Measurements from ENCODE around the gene CCDC141.
"Not testable (repeated sequence)": the region's sequence is repeated elsewhere in the genome, so short reads cannot be mapped to it uniquely, and the experiment has no call there.

The CCDC141 gene, protein sequence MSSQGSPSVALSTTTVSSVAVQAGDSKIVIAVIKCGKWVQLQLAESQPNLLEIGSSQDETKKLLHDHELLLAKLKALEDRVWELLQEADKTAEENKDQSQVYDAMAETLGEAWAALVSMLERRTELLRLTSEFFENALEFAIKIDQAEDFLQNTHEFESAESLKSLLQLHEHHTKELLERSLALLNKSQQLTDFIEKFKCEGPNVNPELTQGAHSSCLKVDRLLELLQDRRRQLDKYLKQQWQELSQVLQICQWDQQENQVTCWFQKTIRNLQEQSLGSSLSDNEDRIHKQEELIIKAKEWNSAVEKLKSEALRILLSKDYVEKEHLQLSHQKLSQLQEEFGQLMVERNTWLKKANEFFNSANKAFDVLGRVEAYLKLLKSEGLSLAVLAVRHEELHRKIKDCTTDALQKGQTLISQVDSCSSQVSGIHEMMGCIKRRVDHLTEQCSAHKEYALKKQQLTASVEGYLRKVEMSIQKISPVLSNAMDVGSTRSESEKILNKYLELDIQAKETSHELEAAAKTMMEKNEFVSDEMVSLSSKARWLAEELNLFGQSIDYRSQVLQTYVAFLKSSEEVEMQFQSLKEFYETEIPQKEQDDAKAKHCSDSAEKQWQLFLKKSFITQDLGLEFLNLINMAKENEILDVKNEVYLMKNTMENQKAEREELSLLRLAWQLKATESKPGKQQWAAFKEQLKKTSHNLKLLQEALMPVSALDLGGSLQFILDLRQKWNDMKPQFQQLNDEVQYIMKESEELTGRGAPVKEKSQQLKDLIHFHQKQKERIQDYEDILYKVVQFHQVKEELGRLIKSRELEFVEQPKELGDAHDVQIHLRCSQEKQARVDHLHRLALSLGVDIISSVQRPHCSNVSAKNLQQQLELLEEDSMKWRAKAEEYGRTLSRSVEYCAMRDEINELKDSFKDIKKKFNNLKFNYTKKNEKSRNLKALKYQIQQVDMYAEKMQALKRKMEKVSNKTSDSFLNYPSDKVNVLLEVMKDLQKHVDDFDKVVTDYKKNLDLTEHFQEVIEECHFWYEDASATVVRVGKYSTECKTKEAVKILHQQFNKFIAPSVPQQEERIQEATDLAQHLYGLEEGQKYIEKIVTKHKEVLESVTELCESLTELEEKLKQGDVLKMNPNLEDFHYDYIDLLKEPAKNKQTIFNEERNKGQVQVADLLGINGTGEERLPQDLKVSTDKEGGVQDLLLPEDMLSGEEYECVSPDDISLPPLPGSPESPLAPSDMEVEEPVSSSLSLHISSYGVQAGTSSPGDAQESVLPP (N-terminal part only)

DNA sequence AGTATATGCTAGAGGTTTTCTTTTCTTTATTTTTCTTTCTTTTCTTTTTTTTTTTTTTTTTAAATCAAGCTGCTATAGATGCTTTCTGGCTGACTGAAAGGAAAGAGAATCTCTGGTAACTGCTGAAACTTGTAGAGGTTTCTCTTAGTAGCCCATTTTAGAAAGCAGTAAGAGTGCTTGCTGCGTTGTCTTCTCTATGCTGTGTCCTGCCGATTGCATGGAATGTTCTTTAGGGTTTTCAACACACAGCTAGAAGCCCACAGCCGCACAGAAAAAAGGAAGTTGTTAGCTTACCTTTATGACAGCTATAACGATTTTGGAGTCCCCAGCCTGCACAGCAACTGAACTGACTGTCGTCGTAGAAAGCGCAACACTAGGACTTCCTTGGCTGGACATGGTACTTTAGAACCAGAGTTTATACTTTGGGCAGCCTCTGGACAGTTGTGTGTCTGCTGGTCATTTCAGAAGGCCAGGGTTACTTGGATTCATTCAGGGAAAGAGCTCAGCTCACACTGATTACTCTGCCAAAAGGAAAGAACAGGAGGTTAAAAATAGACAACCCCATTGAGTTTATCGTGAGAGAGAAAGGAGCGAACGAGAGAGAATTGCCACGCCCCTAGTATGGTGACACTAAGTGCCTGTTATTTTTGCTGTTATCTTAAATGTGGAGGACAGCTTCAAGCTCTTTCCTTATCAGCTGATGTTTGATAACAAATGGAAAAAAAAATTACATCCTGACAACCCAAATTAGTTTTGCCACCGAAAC lies at the start of gene CCDC141:
Gene CCDC141 (minus strand): TSS at position 592 of the 766 bp plus-strand sequence. CDS start 196 bp downstream, at position 396.
- no peak for DNase-seq (ENCODE audit: low read depth in 3 of 3)

DNA sequence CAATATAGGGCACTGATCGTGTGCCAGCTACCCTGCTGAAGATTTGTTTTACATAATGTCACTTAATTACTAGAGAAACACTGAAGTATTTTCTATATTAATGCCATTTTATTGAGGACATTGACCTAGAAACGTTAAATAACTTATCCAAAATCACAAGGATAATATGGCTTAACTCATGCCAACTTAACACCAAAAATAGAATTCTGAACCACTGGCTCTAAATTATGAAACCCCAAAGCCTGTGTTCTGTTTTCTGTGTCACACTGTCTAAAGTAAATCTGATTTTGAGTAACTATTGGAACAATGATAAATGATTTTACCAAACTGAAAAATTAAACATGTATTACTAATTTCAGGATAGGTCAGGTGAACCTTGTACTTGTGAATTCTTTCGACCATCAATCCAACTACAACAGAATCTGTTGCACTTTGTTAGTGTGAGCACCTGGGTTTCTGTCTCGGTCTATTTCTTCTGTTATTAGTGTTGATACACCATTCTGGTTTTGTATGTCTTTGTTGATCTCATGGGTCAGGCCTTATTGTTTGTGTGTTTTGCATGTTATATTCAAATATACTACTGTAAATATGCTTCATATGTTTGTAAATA lies 48.2 kb upstream of the CCDC141 start:
- no peak for DNase-seq (ENCODE audit: low read depth in 3 of 3)

DNA sequence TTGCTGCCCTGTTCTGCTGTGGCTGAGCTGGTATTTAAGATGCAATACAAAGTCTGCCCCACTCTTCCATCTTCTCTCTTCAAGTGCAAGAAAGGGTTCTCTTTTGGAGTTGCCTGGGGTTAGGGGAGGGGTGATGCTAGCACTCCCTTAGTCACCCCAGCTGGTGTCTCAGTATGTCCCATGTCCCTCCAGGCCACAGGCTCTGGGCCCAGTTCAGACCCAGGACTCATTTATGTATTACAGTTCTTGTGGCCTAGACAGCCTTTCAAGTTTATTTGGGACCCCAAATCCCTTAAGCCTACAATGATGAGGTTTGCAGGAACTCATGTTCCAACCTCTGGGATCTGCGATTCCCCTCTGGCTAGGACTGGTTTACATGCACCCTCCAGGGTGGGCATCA lies 47.2 kb upstream of the CCDC141 start:
- DNase-seq (ENCODE audit: low read depth in 3 of 3): no peak

DNA sequence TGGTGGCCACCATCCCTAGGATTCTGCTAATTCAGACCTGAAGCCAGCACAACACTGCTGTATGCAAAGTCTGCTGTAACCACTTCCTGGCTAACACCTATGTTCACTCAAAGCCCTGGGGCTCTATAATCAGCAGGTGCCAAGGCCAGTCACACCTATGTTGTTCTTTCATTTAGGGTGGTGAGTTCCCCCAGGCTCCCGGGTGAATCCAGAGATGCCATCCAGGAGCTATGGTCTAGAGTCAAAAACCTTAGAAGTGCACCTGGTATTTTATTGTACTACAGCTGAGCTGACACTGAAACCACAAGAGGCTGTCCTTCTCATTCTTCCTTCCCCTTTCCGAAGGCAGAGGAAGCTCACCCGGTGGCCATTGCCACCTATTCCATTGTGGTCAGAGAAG lies 46.2 kb upstream of the CCDC141 start:
- DNase-seq (ENCODE audit: low read depth in 3 of 3): no peak

DNA sequence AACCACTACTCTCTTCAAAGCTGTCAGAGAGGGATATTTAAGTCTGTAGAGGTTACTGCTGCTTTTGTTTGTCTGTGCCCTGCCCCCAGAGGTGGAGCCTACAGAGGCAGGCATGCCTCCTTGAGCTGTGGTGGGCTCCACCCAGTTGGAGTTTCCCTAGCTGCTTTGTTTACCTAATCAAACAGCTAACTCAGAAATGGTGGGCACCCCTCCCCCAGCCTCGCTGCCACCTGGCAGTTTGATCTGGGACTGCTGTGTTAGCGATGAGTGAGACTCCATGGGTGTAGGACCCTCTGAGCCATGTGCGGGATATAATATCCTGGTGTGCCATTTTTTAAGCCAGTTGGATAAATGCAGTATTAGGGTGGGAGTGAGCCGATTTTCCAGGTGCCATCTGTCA lies 43.0 kb upstream of the CCDC141 start:
- DNase-seq (ENCODE audit: low read depth in 3 of 3): not testable (repeated sequence)

DNA sequence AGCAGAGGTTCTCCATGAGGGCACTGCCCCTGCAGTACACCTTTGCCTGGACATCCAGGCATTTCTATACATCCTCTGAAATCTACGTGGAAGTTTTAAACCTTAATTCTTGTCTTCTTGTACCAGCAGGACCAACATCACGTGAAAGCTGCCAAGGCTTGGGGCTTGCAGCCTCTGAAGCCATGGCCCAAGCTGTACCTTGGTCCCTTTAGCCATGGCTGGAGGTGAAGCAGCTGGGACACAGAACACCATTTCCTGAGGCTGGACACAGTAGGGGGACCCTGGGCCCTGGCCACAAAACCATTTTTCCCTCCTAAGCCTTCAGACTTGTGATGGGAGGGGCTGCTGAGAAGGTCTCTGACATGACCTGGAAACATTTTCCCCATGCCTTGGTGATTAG lies 32.8 kb upstream of the CCDC141 start:
- DNase-seq (ENCODE audit: low read depth in 3 of 3): no peak

DNA sequence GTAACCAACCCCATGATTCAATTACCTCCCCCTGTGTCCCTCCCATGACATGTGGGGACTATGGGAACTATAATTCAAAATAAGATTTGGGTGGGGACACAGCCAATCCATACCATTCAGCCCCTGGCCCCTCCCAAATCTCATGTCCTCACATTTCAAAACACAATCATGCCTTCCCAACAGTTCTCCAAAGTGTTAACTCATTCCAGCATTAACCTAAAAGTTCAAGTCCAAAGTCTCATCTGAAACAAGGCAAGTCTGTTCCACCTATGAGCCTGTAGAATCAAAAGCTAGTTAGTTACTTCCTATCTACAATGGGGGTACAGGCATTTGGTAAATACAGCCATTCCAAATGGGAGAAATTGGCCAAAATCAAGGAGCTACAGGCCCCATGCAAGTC lies 32.0 kb upstream of the CCDC141 start:
- no peak for DNase-seq (ENCODE audit: low read depth in 3 of 3)

DNA sequence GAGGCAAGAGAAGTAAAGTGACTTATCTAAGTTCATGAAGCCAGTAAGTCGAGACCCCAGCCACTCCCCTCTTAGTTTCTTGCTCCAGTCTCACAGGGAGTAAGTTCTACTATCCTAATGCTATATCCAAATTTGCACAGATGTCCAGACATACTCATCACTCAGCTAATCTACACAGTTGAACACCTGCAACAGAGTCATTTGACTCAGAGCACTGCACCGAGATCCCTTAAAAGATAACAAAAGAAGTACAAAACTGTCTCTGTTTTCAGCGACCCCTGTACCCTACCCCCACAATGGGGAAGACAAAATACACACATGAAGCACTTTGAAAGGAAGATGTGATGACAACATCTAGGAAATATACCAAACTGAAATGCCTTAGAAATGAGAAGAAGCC lies 22.6 kb upstream of the CCDC141 start:
- DNase-seq (ENCODE audit: low read depth in 3 of 3): no peak

DNA sequence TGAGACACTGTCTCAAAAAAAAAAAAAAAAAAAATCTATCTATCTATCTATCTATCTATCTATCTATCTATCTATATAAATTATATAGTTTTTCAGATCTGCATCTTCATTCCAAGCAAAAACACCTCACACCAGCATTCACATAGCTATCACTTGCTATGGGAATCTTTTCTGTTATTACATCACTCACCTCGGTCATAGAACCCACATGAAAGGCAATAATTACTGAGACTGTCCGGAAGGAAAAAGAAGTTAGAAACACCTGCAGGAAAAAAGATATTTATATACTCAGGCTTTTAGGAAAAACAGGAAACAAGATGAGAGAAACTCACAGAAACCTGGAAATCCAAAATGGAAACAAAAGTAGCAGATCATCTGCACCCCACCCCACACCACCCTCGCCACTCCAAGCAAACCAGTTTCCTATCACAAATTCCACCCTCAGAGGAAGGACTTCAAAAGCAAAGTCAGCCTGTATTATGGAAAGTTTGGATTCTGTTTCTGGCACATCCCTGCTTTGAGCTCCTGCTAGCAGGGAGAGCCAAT lies 21.9 kb upstream of the CCDC141 start:
- no peak for DNase-seq (ENCODE audit: low read depth in 3 of 3)

DNA sequence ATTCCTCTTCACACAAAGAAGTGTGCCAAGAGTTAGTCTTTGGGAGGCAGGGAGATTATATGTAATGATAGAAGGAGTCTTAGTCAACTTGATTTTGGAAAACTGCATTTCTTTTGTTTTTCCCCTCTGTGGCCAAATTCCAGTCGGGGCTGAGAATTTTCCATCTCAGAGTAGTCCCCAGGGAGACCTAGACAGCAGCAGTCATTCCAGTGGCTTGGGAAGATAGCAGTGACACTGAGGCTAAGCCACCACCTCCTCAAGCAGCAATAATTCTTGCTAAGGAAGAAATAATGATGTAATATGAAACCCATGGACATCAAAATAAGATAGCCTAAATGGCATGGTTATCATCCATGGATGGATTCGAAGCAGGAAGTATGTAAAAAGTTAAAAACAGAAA lies 21.0 kb upstream of the CCDC141 start:
- no peak for DNase-seq (ENCODE audit: low read depth in 3 of 3)

DNA sequence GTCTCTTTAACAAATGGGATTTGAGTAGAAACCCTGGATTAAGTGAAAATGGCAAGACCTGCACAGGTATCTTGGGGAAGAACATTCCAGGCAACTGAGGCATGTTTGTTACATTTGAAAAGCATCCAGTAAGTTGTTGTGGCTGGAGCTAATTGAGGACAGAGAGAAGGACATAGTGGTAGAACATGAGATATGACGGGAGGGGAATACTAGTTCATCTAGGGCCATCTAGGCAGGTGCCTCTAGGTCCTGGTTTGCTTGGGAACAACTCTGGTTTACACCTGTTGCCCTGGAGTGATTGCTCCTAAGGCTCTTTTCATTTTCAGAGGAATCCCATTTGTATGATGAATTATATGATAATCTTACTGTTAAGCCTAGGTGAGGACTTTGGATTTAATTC lies 19.7 kb upstream of the CCDC141 start:
- no peak for DNase-seq (ENCODE audit: low read depth in 3 of 3)

DNA sequence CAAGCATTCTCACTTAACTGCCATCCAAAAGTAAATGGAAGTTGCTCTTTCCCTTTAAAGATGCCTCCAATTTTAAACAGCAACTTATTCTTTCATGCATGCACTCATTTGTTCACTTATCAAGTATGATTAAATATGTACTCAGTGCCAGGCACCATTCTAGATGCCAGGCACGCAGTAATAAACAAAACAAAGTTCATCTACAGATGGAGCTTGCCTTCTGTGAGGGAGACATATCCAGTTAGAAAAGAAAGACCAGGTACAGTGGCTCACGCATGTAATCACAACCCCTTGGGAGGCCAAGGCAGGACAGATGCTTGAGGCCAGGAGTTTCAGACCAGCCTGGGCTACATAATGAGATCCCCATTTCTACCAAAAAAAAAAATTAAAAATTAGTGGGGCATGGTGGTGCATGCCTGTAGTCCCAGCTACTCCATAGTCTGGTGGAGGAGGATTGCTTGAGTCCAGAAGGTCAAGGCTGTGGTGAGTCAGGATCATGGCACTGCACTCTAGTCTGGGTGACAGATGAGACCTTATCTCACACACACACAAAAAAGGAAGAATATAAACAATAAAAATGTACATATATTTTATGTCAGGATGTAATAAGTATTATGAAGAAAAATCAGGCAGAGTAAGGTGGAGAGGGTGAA lies 19.2 kb upstream of the CCDC141 start:
- no peak for DNase-seq (ENCODE audit: low read depth in 3 of 3)

DNA sequence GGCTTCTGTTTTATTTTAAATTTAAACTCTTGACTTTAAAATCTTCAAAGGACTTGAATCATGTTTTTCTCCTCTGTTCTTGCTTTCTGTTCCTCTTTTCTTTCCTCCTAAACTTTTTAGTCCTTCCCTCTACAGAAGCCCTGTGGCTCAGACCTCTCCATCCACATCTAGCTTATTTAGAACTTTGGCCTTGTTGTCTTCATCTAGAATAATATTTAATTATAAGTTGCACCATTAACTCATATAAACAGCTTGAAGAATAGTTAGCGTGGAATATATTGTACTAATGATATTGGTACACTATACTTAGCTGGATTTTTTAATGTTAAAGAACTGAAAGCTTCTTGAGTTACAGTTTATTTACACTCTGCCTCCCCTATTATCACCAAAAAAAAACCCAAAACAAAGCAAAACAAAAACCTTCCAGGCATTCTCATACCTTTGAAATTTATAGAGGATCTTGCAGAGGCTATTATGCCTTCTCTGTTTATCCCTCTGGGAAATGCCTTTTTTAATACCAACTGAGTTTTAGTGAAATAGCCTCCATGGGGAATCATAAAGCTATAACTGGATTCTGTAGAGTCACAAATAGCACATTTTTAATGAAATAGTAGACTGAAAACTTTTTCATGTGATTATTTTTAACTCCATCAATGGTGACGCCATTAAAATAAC lies 9.2 kb upstream of the CCDC141 start:
- no peak for DNase-seq (ENCODE audit: low read depth in 3 of 3)

DNA sequence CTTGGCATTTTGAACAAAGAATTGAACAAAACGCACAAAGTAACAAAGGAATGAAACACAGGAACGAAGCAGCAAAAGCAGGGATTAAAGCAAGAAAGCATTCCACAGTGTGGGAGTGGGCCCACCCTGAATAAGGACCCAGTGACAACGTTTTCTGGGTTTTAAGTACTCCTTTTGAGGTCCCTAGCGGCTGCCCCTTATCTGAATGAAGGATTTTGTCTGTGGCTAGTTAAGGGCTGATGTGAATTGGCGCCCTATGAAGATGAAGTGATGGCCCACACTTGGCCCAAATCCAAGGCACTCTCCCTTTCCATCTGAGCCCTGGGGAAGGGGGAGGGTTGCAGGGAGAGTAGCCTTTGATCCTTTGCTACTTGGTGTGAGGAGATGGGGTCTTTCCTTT lies 7.8 kb upstream of the CCDC141 start:
- no peak for DNase-seq (ENCODE audit: low read depth in 3 of 3)

DNA sequence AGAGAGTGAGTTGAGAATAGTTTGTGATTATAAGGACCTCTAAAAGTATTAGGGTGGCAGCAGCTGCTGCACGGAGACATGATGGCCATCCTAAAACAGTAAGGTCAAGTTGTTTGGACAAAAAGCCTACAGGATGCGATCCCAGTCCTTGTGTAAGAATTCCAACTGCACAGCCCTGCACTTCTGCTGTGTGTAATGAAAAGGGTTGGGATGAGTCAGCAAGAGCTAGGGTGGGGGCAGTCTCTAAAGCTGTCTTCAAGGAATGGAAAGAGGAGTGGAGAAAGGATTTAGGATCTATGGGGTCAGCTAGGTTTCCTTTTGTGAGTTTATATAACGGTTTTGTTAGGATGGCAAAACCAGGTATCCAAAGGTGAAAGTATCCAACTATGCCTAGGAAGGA lies 3.6 kb upstream of the CCDC141 start:
- DNase-seq (ENCODE audit: low read depth in 3 of 3): not testable (repeated sequence)

DNA sequence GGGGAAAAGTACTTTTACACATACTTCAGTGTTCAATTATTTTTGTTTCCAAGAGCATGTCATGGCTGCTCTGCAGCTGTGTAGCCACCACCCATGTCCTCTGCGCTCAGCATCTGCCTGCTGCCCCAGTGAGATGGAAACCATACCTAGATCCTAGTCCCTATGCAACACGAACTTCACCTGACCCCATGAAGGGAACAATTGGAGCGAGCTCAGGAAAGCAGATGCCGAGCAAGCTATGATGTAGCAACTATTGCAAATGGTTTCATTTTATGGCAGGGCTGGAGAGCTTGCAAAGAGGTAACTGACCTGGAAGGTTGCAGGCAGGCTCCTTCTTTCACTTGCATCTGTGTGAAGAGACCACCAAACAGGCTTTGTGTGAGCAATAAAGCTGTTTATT lies 1.3 kb upstream of the CCDC141 start:
- DNase-seq (ENCODE audit: low read depth in 3 of 3): no peak

DNA sequence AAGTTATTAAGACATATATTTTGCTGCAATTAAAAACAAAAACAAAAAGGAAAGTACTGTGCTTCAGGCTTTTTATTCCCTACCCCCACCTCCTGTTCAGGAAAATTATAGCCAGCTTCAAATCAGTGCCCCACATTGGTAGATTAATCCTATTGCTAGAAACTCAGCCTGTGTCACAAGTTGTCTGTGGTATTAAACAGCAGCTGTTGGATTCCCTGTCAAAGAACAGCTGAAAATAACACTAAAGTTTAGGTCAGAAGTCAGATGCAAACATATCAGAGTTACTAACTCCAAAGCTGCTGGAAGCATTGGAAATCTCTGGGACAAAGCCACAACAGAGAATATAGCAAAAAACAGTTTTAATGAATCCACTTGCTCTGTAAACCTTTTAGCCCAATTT lies 818 bp upstream of the CCDC141 start:
- no peak for DNase-seq (ENCODE audit: low read depth in 3 of 3)

DNA sequence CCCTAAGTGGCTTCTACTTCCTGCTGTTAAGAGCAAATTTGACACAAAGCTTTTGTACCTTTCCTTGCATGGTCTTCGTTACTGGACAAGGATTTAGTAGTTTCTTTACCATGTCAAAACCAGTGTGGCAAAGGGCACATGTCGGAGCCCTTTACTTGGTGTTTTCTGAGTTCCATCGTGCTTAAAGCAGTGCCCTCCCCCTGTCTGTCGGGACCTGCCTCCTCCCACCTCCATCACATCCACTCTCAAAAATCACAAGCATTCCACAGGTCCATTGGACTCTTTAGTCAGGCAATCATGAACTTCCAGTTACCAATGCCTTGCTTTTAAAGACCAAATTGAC lies 763 bp downstream of the CCDC141 start:
- DNase-seq (ENCODE audit: low read depth in 3 of 3): no peak

DNA sequence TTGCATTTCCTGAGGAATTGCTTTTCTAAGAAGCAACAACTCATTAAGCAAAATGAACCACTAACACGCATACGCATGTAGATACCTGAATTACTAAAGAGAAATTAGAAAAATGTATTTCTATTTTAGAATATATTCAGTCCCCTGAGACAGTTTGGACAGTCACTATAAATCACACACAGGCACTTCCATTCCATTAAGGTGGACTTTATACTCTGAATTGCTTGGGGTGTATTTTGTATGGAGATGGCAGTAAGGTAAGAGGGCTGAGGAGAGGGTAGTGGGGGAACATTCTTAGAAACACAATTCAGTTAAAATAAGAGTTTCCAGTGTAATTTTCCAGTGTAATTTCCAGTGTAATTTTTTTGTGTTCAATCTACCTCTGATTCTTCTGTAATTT lies 1.8 kb downstream of the CCDC141 start:
- DNase-seq (ENCODE audit: low read depth in 3 of 3): no peak

DNA sequence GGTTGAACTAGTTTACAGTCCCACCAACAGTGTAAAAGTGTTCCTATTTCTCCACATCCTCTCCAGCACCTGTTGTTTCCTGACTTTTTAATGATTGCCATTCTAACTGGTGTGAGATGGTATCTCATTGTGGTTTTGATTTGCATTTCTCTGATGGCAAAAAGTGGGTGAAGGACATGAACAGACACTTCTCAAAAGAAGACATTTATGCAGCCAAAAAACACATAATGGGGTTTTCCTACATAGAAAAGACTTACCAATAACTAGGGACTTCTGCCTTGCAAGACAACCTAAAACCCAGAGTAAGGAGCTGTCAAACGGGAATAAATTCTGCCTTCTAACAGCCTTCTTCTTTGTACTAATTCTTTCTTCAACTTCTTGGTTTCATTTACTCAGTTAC lies 4.3 kb downstream of the CCDC141 start:
- DNase-seq (ENCODE audit: low read depth in 3 of 3): not testable (repeated sequence)
